HG03575 (cell line): ENCODE data around the gene MLNR.

Experiments used
- ATAC-seq: cut with Tn5 transposase; IDR thresholded peaks from one replicate; pipeline ENCODE4 v1.9.1; 2021; ENCODE audit not compliant: unreplicated experiment, insufficient number of reproducible peaks, low FRiP score; ENCODE audit errors: extremely low read depth

MLNR gene

GRCh38 chr13:49220036-49220855 lies at the start of gene MLNR:
Gene MLNR (plus strand): TSS chr13:49220338. CDS start chr13:49220338, 0 bp downstream.
- no peak for ATAC-seq

- no peak for ATAC-seq
Measured at GRCh38 chr13:49171359-49171758, 48.8 kb upstream of the MLNR start.

GRCh38 chr13:49183672-49184325 lies 36.3 kb upstream of the MLNR start:
- ATAC-seq, result no peak

- ATAC-seq, result no peak
Measured at GRCh38 chr13:49184621-49185020, 35.5 kb upstream of the MLNR start.

- ATAC-seq, result no peak
Measured at GRCh38 chr13:49185264-49185663, 34.9 kb upstream of the MLNR start.

GRCh38 chr13:49190901-49191300 lies 29.2 kb upstream of the MLNR start:
- no peak for ATAC-seq

GRCh38 chr13:49206641-49207040 lies 13.5 kb upstream of the MLNR start:
- ATAC-seq, result no peak

GRCh38 chr13:49208619-49209018 lies 11.5 kb upstream of the MLNR start:
- ATAC-seq, result no peak

- no peak for ATAC-seq
Measured at GRCh38 chr13:49210114-49210513, 10.0 kb upstream of the MLNR start.

- ATAC-seq, result no peak
Measured at GRCh38 chr13:49210669-49211068, 9.5 kb upstream of the MLNR start.

GRCh38 chr13:49213539-49213938 lies 6.6 kb upstream of the MLNR start:
- no peak for ATAC-seq

- no peak for ATAC-seq
Measured at GRCh38 chr13:49213997-49214916, 5.9 kb upstream of the MLNR start.

GRCh38 chr13:49214917-49215376 lies 5.2 kb upstream of the MLNR start:
- ATAC-seq, result no peak

GRCh38 chr13:49216334-49216733 lies 3.8 kb upstream of the MLNR start:
- no peak for ATAC-seq

- ATAC-seq, result no peak
Measured at GRCh38 chr13:49217962-49218492, 2.1 kb upstream of the MLNR start.

GRCh38 chr13:49218493-49219051 lies 1.6 kb upstream of the MLNR start:
- no peak for ATAC-seq

GRCh38 chr13:49219647-49220035 lies 497 bp upstream of the MLNR start:
- ATAC-seq, result no peak

GRCh38 chr13:49220856-49221589 lies 885 bp downstream of the MLNR start:
- no peak for ATAC-seq
